OCI-LY7 (cell line): ENCODE results near the gene UQCRHL.
"Not testable (repeated sequence)": the region's sequence is repeated elsewhere in the genome, so short reads cannot be mapped to it uniquely, and the experiment has no call there.

Experiments used
- EZH2phosphoT487 ChIP-seq: fragments of 200-600 bp; sonication (generic); IDR thresholded peaks from 2 replicates; pipeline ENCODE4 v1.6.1; 2018; ENCODE audit warnings: low read depth, borderline replicate concordance, mild to moderate bottlenecking, mixed run types, antibody characterized with exemption, low read length, moderate library complexity, mixed read lengths
- TF ChIP-seq, protein P1 (sequence below): fragments of 200-600 bp; sonication (generic); conservative IDR thresholded peaks from 2 replicates; pipeline ENCODE4 v1.5.1; 2014; ENCODE audit warnings: mild to moderate bottlenecking, antibody characterized with exemption, low read length, moderate library complexity, mixed read lengths

DNA sequence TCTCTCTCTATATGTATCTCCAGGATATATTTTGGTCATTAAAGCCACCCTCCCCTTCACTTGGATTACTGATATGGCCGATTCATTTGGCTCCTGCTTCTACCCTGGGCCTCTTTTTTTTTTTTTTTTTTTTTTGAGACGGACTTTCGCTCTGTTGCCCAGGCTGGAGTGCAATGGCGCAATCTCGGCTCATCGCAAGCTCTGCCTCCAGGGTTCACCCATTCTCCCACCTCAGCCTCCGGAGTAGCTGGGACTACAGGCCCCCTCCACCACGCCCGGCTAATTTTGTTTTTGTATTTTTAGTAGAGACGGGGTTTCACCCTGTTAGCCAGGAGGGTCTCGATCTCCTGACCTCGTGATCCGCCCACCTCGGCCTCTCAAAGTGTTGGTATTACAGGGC lies 21.5 kb upstream of the UQCRHL start:
- TF ChIP-seq, protein P1, sequence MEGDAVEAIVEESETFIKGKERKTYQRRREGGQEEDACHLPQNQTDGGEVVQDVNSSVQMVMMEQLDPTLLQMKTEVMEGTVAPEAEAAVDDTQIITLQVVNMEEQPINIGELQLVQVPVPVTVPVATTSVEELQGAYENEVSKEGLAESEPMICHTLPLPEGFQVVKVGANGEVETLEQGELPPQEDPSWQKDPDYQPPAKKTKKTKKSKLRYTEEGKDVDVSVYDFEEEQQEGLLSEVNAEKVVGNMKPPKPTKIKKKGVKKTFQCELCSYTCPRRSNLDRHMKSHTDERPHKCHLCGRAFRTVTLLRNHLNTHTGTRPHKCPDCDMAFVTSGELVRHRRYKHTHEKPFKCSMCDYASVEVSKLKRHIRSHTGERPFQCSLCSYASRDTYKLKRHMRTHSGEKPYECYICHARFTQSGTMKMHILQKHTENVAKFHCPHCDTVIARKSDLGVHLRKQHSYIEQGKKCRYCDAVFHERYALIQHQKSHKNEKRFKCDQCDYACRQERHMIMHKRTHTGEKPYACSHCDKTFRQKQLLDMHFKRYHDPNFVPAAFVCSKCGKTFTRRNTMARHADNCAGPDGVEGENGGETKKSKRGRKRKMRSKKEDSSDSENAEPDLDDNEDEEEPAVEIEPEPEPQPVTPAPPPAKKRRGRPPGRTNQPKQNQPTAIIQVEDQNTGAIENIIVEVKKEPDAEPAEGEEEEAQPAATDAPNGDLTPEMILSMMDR = not testable (repeated sequence)
- not testable (repeated sequence) for TF ChIP-seq EZH2phosphoT487
